GM19324 (cell line): ENCODE results near the gene PARG.
"Not testable (repeated sequence)": the region's sequence is repeated elsewhere in the genome, so short reads cannot be mapped to it uniquely, and the experiment has no call there.

Source experiments
- ATAC-seq: cut with Tn5 transposase; IDR thresholded peaks from one replicate; pipeline ENCODE4 v1.9.1; 2021; ENCODE audit warnings: mild to moderate bottlenecking, moderate library complexity; ENCODE audit not compliant: unreplicated experiment, low FRiP score

Gene PARG

GRCh38 chr10:49941447-49942338, at the start of gene PARG, which contains the start of gene TIMM23B:
TSS of gene PARG (minus strand) at chr10:49942027. CDS start at chr10:49941725, 302 bp downstream.
TSS of gene TIMM23B (plus strand) at chr10:49942053. CDS start at chr10:49942195, 142 bp downstream.
- peak; percentile 82 for ATAC-seq

GRCh38 chr10:49988376-49988775, 46.5 kb upstream of the PARG start, which contains the start of gene AGAP6:
TSS of gene AGAP6 (plus strand) at chr10:49988406. CDS start at chr10:49988716, 310 bp downstream.
- ATAC-seq = not testable (repeated sequence)

- ATAC-seq = not testable (repeated sequence)
Observed at GRCh38 chr10:49987207-49987606, 45.4 kb upstream of the PARG start.

- ATAC-seq = not testable (repeated sequence)
Observed at GRCh38 chr10:49977756-49978155, 35.9 kb upstream of the PARG start.

GRCh38 chr10:49972094-49972493, 30.3 kb upstream of the PARG start:
- not testable (repeated sequence) for ATAC-seq

- ATAC-seq = not testable (repeated sequence)
Observed at GRCh38 chr10:49971466-49971865, 29.6 kb upstream of the PARG start.

GRCh38 chr10:49970331-49970857, 28.6 kb upstream of the PARG start:
- not testable (repeated sequence) for ATAC-seq

GRCh38 chr10:49953122-49953521, 11.3 kb upstream of the PARG start:
- ATAC-seq = not testable (repeated sequence)

GRCh38 chr10:49952006-49952405, 10.2 kb upstream of the PARG start:
- ATAC-seq = not testable (repeated sequence)

- ATAC-seq = not testable (repeated sequence)
Observed at GRCh38 chr10:49948737-49949136, 6.9 kb upstream of the PARG start.

- ATAC-seq = not testable (repeated sequence)
Observed at GRCh38 chr10:49948142-49948541, 6.3 kb upstream of the PARG start.

- not testable (repeated sequence) for ATAC-seq
Observed at GRCh38 chr10:49943607-49944006, 1.8 kb upstream of the PARG start.

- ATAC-seq = not testable (repeated sequence)
Observed at GRCh38 chr10:49942339-49942705, 495 bp upstream of the PARG start.

- not testable (repeated sequence) for ATAC-seq
Observed at GRCh38 chr10:49931959-49932728, 9.7 kb downstream of the PARG start.

- ATAC-seq = not testable (repeated sequence)
Observed at GRCh38 chr10:49931276-49931675, 10.6 kb downstream of the PARG start.

GRCh38 chr10:49923572-49923971, 18.3 kb downstream of the PARG start:
- ATAC-seq = not testable (repeated sequence)

- ATAC-seq = not testable (repeated sequence)
Observed at GRCh38 chr10:49922041-49922440, 19.8 kb downstream of the PARG start.

- not testable (repeated sequence) for ATAC-seq
Observed at GRCh38 chr10:49917927-49918326, 23.9 kb downstream of the PARG start.

- not testable (repeated sequence) for ATAC-seq
Observed at GRCh38 chr10:49916451-49916850, 25.4 kb downstream of the PARG start.

GRCh38 chr10:49910295-49910694, 31.5 kb downstream of the PARG start:
- not testable (repeated sequence) for ATAC-seq
